HG03442 (cell line): Measurements from ENCODE around the gene BMERB1.

Experiments
- ATAC-seq: cut with Tn5 transposase; IDR thresholded peaks from one replicate; pipeline ENCODE4 v1.9.1; 2021; ENCODE audit warnings: mild to moderate bottlenecking, moderate library complexity; ENCODE audit not compliant: unreplicated experiment

The BMERB1 gene

DNA sequence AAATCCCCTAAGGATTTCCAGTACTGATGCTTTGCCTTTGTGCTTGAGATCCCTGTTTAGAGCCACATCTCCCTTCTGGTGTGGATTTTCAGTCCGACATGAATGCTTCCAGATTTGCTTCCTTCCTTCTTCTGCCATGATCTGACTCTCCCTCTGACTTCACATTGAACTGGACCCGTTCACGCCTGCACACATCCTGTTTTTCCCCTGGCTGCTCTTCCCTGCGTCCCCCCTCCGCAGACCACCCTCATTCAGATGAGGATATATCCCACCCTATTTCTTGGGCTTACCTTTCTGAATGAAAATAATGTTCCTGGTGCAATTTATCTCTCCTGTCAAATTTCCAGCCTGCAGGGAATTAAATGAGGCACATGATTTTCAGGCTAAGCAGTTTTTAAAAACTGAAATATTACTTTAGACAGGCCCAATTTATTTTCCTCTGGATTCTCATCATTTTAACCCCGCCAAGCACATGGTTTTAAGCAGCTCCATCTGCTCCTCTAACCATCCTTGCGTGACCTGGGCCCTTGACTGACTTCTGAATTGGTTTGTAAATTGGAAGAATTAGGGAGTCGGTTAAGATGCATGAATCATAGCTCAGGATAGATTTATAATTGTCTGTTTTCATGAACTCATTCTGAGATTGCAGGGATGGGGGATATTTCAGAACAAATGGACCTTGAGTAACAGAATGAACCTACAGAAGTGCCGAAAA is 59.2 kb downstream of the BMERB1 start:
- ATAC-seq: no peak

DNA sequence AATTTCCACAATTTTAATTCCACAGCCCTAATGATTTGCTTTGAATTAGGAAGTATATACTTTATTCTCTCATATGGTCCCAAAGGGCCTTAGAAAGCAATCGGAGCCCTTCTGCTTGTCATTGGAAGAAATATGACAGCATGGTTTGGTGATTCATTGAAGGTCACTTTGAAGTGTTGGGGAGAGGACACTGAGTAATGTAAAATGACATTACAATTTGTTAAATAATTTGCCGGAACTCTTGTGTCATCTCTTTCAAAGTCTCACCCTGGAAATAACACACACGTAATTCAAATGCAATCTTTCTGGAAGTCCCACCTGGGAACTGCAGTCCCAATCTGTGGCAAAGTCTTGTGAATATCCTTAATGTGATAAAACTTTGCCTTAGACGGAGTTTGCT is 59.8 kb downstream of the BMERB1 start:
- no peak for ATAC-seq

DNA sequence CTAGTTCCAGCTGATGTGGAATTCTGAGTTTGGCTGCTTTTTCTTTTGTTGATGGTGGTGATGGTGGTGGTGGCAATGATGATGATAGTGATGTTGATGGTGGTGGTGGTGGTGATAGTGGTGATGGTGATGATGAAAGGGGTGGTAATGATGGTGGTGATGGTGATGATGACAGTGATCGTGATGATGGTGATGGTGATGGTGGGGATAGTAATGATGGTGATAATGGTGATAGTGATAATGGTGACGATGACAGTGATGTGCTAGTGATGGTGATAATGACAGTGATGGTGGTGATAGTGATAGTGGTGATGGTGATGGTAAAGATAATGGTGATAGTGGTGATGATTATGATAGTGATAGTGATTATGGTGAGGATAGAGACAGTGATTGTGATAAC is 61.5 kb downstream of the BMERB1 start:
- ATAC-seq: no peak

DNA sequence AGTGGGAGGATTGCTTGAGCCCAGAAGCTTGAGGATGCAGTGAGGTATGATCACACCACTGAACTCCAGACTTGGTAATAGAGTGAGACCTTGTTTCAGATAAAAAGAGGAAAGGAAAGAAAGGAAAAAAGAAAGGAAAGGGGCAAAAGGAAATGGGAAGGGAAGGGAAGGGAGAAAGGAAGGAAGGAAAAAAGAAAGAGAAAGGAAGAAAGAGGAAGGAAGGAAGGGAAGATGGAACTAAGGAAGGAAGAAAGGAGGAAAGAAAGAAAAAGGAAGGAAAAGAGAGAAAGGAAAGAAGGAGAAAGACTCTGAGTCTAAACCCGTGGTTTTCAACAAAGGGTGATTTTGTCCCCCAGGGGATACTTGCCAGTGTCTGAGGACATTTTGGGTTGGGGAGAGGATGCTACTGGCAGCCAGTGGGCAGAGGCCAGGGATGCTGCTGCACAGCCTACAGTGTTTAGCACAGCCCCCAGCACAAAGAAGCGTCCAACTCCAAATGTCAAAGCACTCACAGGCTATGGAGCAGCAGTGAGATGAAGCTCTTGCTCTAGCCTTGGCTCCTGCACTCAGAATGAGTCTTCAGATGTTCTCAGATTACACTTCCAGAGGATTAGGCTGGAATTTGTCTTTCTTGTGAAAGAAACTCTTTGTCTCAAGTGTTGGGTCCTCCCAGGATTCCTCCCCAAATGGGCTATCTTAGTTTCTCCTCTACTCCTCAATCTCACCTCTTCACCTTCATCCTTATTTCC is 64.2 kb downstream of the BMERB1 start:
- ATAC-seq: no peak

- ATAC-seq: no peak
These were observed 67.8 kb downstream of the BMERB1 start for GRCh38 chr16:15502041-15502725.

- ATAC-seq: no peak
These were observed 72.1 kb downstream of the BMERB1 start for GRCh38 chr16:15506441-15506840.

DNA sequence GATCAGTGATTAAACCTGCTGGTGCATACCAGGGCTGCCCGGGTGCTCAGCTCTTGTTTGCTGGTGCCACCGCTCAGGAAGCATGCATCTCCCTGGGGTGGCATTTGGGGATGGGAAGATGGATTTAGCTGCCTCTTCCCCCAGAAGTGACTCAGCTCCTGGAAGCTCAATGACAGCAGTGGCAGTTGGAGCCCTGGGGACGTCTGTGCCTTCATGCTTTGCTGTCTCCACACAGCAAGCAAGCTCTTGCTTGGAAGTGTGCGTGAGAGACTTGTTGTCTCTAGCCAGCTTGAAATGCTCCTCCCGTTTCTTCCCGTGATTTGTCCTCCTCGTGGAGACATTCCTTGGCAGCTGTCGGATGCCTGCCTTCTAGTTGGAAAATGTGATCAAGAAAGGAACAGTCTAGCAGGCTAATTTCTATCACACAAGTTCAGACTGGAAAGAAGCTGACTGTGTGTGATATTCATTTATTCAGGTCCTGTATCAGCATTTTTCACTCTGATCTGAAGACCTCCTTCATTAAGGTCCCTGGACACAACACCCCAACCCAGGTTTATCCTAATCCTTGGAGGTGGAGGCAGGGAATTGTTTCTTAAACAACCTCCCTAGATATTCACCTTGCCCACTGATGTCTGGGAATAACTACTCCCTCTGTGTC is 73.0 kb downstream of the BMERB1 start:
- no peak for ATAC-seq

DNA sequence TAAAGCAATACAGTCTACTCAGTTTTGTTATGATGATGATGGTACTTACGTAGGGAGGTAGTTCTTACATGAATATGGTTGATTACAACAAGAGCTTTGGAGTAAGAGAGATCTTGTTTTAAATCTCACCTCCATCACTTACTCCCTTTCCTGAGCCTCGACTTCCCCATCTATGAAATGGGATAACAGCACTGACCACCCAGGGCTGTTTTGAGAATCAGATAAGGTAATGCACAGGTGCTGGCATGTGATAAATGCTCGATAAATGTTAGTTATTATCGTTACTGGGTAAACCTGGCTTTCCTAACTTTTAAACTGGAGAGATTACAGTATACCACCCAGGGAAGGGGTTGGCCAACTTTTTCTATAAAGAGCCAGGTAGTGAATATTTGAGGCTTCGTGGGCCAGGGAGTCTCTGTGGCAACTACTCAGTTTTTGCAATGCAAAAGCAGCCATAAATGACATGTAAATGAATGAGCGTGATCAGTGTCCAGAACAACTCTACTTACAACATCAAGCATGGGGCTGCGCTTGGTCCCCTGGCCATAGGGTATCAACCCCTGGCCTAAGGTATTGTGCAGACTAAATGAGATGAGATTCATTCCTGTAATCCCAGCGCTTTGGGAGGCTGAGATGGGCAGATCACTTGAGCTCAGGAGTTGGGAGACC is 73.7 kb downstream of the BMERB1 start:
- no peak for ATAC-seq

- no peak for ATAC-seq
These were observed 74.7 kb downstream of the BMERB1 start for GRCh38 chr16:15509051-15509592.

GRCh38 chr16:15509593-15510535 is 75.5 kb downstream of the BMERB1 start:
- ATAC-seq: no peak

DNA sequence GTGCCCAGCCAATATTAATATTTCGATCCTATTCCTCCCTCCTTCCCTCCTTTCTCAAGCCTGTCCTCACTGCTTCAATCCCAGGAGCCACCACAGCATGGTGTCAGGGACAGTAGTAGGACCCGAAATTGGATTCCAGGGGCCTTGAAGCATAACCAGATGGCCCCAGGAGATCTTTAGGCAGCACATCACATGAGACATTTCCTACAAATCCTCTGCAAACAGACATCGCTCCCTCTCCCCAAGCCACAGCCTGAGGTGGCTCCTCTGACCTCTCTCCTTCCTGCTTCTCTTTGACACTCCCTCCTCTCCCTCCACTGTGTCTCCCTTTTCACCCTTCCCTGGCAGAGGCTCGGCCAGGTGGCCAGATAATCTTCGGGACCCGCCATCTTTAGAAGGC is 76.6 kb downstream of the BMERB1 start:
- ATAC-seq: no peak

DNA sequence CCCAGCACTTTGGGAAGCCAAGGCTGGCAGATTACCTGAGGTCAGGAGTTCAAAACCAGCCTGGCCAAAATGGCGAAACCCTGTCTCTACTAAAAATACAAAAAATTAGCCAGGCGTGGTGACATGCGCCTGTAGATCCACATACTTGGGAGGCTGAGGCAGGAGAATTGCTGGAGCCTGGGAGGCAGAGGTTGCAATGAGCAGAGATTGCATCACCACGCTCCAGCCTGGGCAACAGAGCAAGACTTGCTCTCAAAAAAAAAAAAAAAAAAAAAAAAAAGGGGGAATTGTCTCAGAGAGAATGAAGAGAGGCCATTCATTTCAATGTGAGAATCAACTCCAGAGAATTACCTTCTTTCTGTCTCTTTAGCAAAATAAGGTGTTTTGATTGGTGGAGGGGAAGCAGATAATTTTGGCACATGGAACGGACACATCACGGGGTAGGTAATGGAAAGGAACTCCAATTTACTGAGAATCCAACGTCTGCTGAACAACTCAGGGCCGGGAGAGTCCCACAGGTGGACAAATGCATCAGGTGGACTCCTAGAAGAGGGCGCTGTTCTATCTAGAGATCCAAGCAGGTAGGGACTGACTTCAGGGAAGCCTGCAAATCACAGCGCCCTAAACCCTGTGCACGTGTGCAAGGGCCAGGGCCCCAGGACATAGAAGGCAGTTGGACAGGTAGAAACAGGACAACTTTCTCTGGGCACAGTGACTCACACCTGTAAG is 77.5 kb downstream of the BMERB1 start:
- no peak for ATAC-seq

DNA sequence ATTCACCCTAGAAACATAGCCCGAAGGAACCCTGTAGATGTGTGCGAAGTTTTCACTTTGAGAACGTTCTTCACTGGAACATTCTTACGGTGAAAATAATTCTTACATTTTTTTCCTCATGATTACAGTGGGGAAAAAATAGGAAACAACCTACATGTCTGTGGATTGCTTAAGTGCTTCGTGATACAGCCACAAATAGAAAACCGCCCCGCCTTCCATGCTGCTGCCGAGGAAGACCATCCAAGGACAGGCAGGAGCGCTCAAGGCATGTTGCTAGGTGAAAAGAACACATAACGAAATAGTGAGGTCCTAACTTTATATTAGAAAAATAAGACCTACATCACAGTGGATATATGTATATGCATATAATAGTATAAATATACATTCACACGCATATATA is 78.8 kb downstream of the BMERB1 start:
- no peak for ATAC-seq

DNA sequence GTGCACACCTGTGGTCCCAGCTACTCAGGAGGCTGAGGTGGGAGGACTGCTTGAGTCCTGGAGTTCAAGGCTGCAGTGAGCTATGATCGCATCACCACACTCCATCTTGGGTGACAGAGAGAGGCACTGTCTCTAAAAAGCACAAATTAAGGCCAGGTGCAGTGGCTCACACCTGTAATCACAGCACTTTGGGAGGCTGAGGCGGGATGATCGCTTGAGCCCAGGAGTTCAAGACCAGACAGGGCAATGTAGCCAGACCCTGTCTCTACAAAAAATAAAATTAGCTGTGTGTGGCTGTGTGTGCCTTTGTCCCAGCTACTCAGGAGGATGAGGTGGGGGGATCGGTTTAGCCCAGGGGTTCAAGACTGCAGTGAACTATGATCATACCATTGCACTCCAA is 81.6 kb downstream of the BMERB1 start:
- ATAC-seq: no peak

DNA sequence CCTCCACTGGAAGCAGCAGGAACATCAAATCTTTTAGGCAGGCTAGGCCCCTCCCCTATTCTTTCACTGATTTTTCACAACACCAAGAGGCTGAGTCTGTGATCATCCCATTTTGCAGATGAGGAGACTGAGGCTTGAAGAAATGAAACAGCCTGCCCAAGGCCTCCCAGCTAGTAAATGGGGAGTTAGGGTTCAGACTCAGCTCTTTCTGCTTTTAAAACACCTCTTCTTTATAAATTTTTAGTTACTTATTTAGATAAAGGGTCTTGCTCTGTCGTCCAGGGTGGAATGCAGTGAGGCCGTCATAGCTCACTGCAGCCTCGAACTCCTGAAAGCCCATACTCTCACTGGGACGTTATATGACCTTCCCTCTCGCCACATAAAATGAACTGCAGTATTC is 82.2 kb downstream of the BMERB1 start:
- no peak for ATAC-seq

- no peak for ATAC-seq
These were observed 83.5 kb downstream of the BMERB1 start for GRCh38 chr16:15517743-15518377.

DNA sequence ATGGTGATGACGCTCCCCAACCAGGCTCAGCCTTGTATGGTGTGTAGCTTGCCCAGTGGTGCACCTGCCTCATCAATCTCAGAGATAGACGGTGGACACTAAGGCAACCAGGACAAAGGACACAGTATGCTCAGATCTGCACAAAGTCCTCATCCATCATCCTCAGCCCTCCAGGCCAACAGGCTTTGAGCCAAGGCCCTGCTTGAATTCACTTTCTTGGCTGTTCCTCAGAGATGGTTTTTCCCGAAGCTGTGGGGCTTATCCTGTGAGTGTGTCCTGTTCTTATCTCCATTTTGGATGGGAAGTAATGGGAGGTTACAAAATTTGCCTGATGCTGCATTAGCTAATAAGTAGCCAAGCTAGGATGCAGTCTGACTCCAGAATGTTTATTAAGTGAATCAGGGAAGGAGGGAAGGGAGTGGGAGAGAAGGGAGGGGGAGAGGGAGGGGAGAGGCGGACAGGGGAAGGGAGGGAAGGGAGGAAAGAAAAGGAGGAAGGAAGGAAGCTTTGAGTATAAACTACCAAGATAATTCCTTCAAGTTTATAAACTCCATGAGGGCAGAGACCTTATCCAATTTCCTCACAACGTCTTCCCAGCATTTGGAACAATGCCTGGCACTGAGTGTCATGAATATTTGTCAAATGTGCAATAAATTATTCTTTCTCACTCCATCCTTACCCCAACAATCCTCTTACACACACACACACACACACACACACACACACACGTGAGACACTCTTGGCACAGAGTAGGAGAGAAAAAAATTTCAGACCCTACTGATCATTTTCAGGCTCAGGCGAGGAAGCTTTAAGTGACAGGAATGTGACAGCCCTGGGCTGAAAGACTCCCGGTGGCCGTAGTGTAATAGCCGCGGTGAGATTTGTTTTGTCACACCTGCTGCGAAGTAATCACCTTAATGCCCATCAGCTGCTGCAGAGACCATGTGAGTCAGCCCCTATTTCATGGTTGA is 84.3 kb downstream of the BMERB1 start:
- ATAC-seq: no peak
